K562 (cell line): ENCODE data around the gene LAIR1. TPM values are rescaled to one million over a fixed set of nuclear protein-coding genes. Genes with fewer than 3 reads are reported as not detected.

Experiments
- ATAC-seq: fragments of 200-7000 bp; cut with Tn5 transposase; 3 replicates; pipeline ENCODE4 v1.9.1; 2020; ENCODE audit warnings: moderate library complexity
- BruUV-seq: library from RNA; stranded (reverse); fragments of 400-500 nt; replicated peaks from 2 replicates; lab custom pipeline; 2021; lab: Mats Ljungman, UMichigan
- CTCF ChIA-PET: fragments of 300-600 bp; formaldehyde crosslinking; extraction: SDS; loops from one replicate; lab custom pipeline; 2021; ENCODE audit warnings: low intra/inter-chr PET ratio; lab: Yijun Ruan, JAX
- POLR2A ChIA-PET: fragments of 300-600, 350-650 bp; sonication (Branson Sonifier 250); formaldehyde crosslinking; extraction: SDS; loops from one replicate; lab custom pipeline; 2021; ENCODE audit warnings: antibody characterized with exemption, inconsistent platforms; lab: Yijun Ruan, JAX
- DNase-seq, 4 experiments: peaks; one replicate each; pipeline versions ENCODE4 v3.0.0 to v3.0.0-alpha.2; 2011 to 2018; ENCODE audit warnings: low spot score in 3 of 4, mixed read lengths in 3 of 4; ENCODE audit errors: extremely low read depth in 1 of 4
- FAIRE-seq: peaks from 2 replicates; lab custom pipeline; 2011; peaks lifted over from hg19 to GRCh38; lab: Jason Lieb, UNC
- H2AFZ ChIP-seq: 2 replicates; pipeline ENCODE4 v1.6.0; 2011; ENCODE audit warnings: low read depth, low read length, control low read depth, inconsistent platforms
- H3K27ac ChIP-seq: fragments of 200-600 bp; 3 replicates; pipeline ENCODE4 v1.8.0; 2011; ENCODE audit warnings: low read depth, mild to moderate bottlenecking, control low read depth, inconsistent platforms, low read length, moderate library complexity, mixed read lengths; ENCODE audit errors: extremely low read depth
- H3K27me3 ChIP-seq, 2 experiments: fragments of 300-600 bp in 1 of 2; 2 replicates in 1 of 2; 3 replicates in 1 of 2; pipeline versions ENCODE4 v1.6.0 to v1.8.0; 2011; ENCODE audit warnings: inconsistent platforms in 2 of 2, low read length in 2 of 2, mild to moderate bottlenecking in 1 of 2, mixed read lengths in 1 of 2, moderate library complexity in 1 of 2; ENCODE audit not compliant: control insufficient read depth in 2 of 2, insufficient read depth in 2 of 2
- H3K36me3 ChIP-seq: fragments of 300-600 bp; 3 replicates; pipeline ENCODE4 v1.8.0; 2011; ENCODE audit warnings: mild to moderate bottlenecking, low read length, inconsistent platforms; ENCODE audit not compliant: control insufficient read depth, insufficient read depth
- H3K4me1 ChIP-seq, 2 experiments: fragments of 200-600 bp in 1 of 2; replicated peaks in 1 of 2; 2 replicates in 1 of 2; 3 replicates in 1 of 2; pipeline versions ENCODE4 v1.5.1 to v1.8.0; 2011; ENCODE audit warnings: inconsistent platforms in 2 of 2, low read length in 2 of 2, mild to moderate bottlenecking in 1 of 2, mixed read lengths in 1 of 2, moderate library complexity in 1 of 2; ENCODE audit not compliant: control insufficient read depth in 2 of 2, insufficient read depth in 2 of 2
- H3K4me2 ChIP-seq: 2 replicates; pipeline ENCODE4 v1.6.1; 2011; ENCODE audit warnings: low read length, control low read depth, inconsistent platforms, mixed read lengths; ENCODE audit not compliant: insufficient read depth
- H3K4me3 ChIP-seq: fragments of 200-600 bp; sonication (generic), shearing (Covaris generic); 2 replicates; pipeline ENCODE4 v1.5.1; 2016; ENCODE audit warnings: control low read depth, inconsistent platforms
- H3K79me2 ChIP-seq: fragments of 200-600 bp; 3 replicates; pipeline ENCODE4 v1.8.0; 2011; ENCODE audit warnings: low read length, inconsistent platforms; ENCODE audit not compliant: control insufficient read depth, insufficient read depth
- H3K9ac ChIP-seq, 2 experiments: 2 replicates each; pipeline versions ENCODE4 v1.6.0 to v1.6.1; 2011; ENCODE audit warnings: low read depth in 2 of 2, low read length in 2 of 2, control low read depth in 1 of 2, inconsistent platforms in 1 of 2, mild to moderate bottlenecking in 1 of 2, mixed read lengths in 1 of 2; ENCODE audit not compliant: insufficient read depth in 1 of 2
- H3K9me1 ChIP-seq: one replicate; pipeline ENCODE4 v1.6.0; 2011; ENCODE audit warnings: inconsistent platforms, mild to moderate bottlenecking, low read length, moderate library complexity; ENCODE audit not compliant: control insufficient read depth, insufficient read depth
- H3K9me3 ChIP-seq: replicated peaks from 2 replicates; pipeline ENCODE4 v1.5.1; 2011; ENCODE audit warnings: low read depth, low read length, inconsistent platforms; ENCODE audit not compliant: control insufficient read depth, insufficient read depth
- H4K20me1 ChIP-seq: replicated peaks from 2 replicates; pipeline ENCODE4 v1.6.1; 2011; ENCODE audit warnings: low read length, inconsistent platforms, mixed read lengths; ENCODE audit not compliant: control insufficient read depth, insufficient read depth
- CBFA2T3 ChIP-seq: fragments of 450-650 bp; IDR thresholded peaks from 2 replicates; pipeline ENCODE4 v1.6.1; 2017
- HDAC6 ChIP-seq: IDR thresholded peaks from 2 replicates; pipeline ENCODE4 v1.6.1; 2012; ENCODE audit warnings: low read depth, mild to moderate bottlenecking, control low read depth, inconsistent platforms, low read length, moderate library complexity
- HOXB6 ChIP-seq: fragments of 250-450 bp; sonication (Bioruptor Pico); IDR thresholded peaks from 2 replicates; pipeline ENCODE4 v1.5.1; 2022; ENCODE audit warnings: mild to moderate bottlenecking, borderline replicate concordance
- NR1H2 ChIP-seq: sonication (generic); formaldehyde crosslinking; IDR thresholded peaks from 2 replicates; pipeline ENCODE4 v1.4.0; 2020; ENCODE audit warnings: mild to moderate bottlenecking, missing genetic modification reagents
- RBM25 ChIP-seq: fragments of 200-400 bp; formaldehyde crosslinking; IDR thresholded peaks from 2 replicates; pipeline ENCODE4 v1.6.1; 2018; ENCODE audit warnings: low read length, low read depth, moderate library complexity; ENCODE audit not compliant: severe bottlenecking
- SP1 ChIP-seq: sonication (generic); formaldehyde crosslinking; IDR thresholded peaks from 2 replicates; pipeline ENCODE4 v1.8.1; 2022; ENCODE audit warnings: mild to moderate bottlenecking, missing genetic modification reagents
- SRSF3 ChIP-seq: fragments of 200-400 bp; formaldehyde crosslinking; IDR thresholded peaks from 2 replicates; pipeline ENCODE4 v1.6.1; 2016; ENCODE audit warnings: mild to moderate bottlenecking, low read length, moderate library complexity; ENCODE audit not compliant: insufficient read depth
- ZNF639 ChIP-seq, 2 experiments: fragments of 200-800 bp in 1 of 2; sonication (Bioruptor generic) in 1 of 2; sonication (generic) in 1 of 2; formaldehyde crosslinking in 1 of 2; IDR thresholded peaks in 1 of 2; conservative IDR thresholded peaks in 1 of 2; 2 replicates each; pipeline versions ENCODE4 v1.5.0 to v1.6.1; 2016 to 2020; ENCODE audit warnings: missing compliant biosample characterization in 1 of 2, missing genetic modification characterization in 1 of 2, missing genetic modification reagents in 1 of 2
- WGBS: fragments of 100-300 bp; shearing (Covaris generic); methylation state at CpG from one replicate; pipeline ENCODE4 v1.1.6; 2016; ENCODE audit warnings: low coverage, mixed read lengths; ENCODE audit not compliant: insufficient coverage; ENCODE audit errors: missing lambda C conversion rate; 5-methylcytosine and 5-hydroxymethylcytosine counted together
- in situ Hi-C: fragments of 300-500 bp; cut with MboI; formaldehyde crosslinking; loops from 4 replicates; pipeline ENCODE4 v1.15.0; 2018; ENCODE audit warnings: inconsistent platforms, mixed read lengths
- intact Hi-C: fragments of 100-400 bp; cut with micrococcal nuclease; formaldehyde crosslinking; loops from 2 replicates; pipeline ENCODE4 v1.14.2; 2022
- polyA plus RNA-seq, 8 experiments: library from polyadenylated mRNA; depleted of rRNA in 4 of 8; stranded (reverse) in 5 of 8; unstranded in 3 of 8; fragments of >200 nt; fragmentation: Nextera tagmentation in 2 of 8; fragmentation: Illumina TruSeq in 1 of 8; extraction: Ambion mirVana in 2 of 8; extraction: Trizol in 1 of 8; gene quantifications; 2 replicates each; pipeline versions ENCODE4 v1.2.1 to v1.2.3, GENCODE V29; 2011 to 2014; ENCODE audit warnings: inconsistent platforms in 1 of 8, missing spikeins in 1 of 8
- total RNA-seq, 7 experiments: library from RNA; depleted of rRNA in 6 of 7; stranded (reverse); fragments of >200 nt in 6 of 7; fragmentation: Illumina TruSeq in 2 of 7; extraction: Trizol in 2 of 7; gene quantifications; 2 replicates each; pipeline versions ENCODE4 v1.2.1 to v1.2.3, GENCODE V29; 2011 to 2021; ENCODE audit warnings: low replicate concordance in 1 of 7
- TF ChIP-seq, protein P1 (sequence below): fragments of 450-650 bp; formaldehyde crosslinking; IDR thresholded peaks from 2 replicates; pipeline ENCODE4 v1.4.0; 2020; ENCODE audit warnings: mild to moderate bottlenecking, mixed read lengths

Gene LAIR1
- total and polyA plus RNA-seq, 9 of the 15 experiments (the other 6 are each of a cell fraction or from before 2014, with no cell fraction given), result 0.12 to 0.54 (median 0.24) TPM; not detected in 6

DNA sequence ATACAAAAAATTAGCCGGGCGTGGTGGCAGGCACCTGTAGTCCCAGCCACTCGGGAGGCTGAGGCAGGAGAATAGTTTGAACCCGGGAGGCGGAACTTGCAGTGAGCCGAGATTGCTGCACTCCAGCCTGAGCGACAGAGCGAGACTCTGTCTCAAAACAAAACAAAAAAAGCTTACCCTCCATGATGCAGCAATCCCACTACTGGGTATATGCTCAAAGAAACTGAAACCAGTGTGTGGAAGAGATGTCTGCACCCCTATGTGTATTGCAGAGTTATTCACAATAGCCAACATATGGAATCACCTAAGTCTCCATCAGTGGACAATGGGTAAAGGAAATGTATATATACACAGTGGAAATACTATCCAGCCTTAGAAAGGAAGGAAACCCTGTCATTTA lies 31.0 kb upstream of the LAIR1 start:
- ChIA-PET POLR2A (no interaction called here), CTCF (no interaction called here)
- no peak overlapping the region for H3K27ac ChIP-seq
- H3K9me3 ChIP-seq, result no peaks in the 10 kb centered on the region; the same call in 1 of the 2 replicates
- ATAC-seq (no peak), FAIRE-seq (no peak), DNase-seq (no peak)
- no peaks in the 10 kb centered on the region for H4K20me1 ChIP-seq
- no TSS peak for BruUV-seq
- 3% methylated on average over 8 of the region's 8 CpGs for WGBS
- H3K4me1 ChIP-seq, result no peaks in the 10 kb centered on the region
- H3K4me2 ChIP-seq, result no peak overlapping the region
- H3K4me3 ChIP-seq, result no peak overlapping the region
- intact Hi-C loops, result no loop called here
- H3K79me2 ChIP-seq, result no peaks in the 10 kb centered on the region
- H3K36me3 ChIP-seq, result no peaks in the 10 kb centered on the region
- H3K9ac ChIP-seq, result no peak overlapping the region
- no peaks in the 10 kb centered on the region for H3K9me1 ChIP-seq
- H2AFZ ChIP-seq, result no peak overlapping the region
- peaks cover 19 to 21% of the 10 kb centered on the region in 2 experiments; a peak in 4 of 5 replicates for H3K27me3 ChIP-seq
- no peak for TF ChIP-seq HDAC6
- no peak for TF ChIP-seq HOXB6
- TF ChIP-seq NR1H2 (CRISPR knock-in tag), result no peak
- TF ChIP-seq, protein P1, sequence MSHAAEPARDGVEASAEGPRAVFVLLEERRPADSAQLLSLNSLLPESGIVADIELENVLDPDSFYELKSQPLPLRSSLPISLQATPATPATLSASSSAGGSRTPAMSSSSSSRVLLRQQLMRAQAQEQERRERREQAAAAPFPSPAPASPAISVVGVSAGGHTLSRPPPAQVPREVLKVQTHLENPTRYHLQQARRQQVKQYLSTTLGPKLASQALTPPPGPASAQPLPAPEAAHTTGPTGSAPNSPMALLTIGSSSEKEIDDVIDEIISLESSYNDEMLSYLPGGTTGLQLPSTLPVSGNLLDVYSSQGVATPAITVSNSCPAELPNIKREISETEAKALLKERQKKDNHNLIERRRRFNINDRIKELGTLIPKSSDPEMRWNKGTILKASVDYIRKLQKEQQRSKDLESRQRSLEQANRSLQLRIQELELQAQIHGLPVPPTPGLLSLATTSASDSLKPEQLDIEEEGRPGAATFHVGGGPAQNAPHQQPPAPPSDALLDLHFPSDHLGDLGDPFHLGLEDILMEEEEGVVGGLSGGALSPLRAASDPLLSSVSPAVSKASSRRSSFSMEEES (CRISPR knock-in tag), result no peak
- TF ChIP-seq SRSF3, result no peak
- TF ChIP-seq SP1, result no peak
- TF ChIP-seq CBFA2T3, result no peak
- no peak for TF ChIP-seq ZNF639 (CRISPR knock-in tag; conservative IDR thresholded peaks at IDR 0.05 in 1 of 2, IDR thresholded peaks at IDR 0.05 in 1 of 2)
- no peak for TF ChIP-seq RBM25
- in situ Hi-C loops, result no loop called here
